NOMO-1 (cell line): ENCODE data around the gene SMIM13.

Experiments used
- DNase-seq, 2 experiments: peaks; one replicate each; lab custom pipeline; 2025; ENCODE audit not compliant: unreplicated experiment in 2 of 2; lab: John Stamatoyannopoulos, UW

Gene SMIM13

GRCh38 chr6:11183761-11184362 lies 90.2 kb downstream of the SMIM13 start:
- no peak for DNase-seq

GRCh38 chr6:11185204-11185842 lies 91.7 kb downstream of the SMIM13 start:
- DNase-seq: no peak

DNA sequence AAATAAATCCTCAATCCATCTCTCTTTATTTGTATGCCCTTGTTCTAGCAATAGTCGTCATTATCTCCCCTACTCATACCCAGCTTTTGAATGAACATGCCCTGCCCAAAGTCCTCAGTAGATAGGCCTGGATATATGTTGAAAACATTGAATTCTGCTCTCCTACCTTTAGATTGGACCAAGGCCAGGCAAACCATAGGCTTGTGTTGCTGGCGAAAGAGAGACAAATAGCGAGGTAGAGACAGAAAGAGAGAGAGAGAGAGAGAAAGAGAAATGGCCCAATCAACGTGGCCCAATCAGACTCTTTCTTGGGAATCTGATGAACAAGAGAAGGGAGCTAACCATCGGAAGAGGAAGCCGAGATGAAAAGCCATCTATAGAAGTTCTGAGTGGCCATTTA lies 93.7 kb downstream of the SMIM13 start:
- no peak for DNase-seq
